Choroid plexus epithelial cell (primary cell): ENCODE data around the gene WWOX.

Source experiments
- DNase-seq: peaks from one replicate; pipeline ENCODE4 v3.0.0-alpha.2; 2010; ENCODE audit warnings: low read depth
- H3K4me3 ChIP-seq: 2 replicates; pipeline ENCODE4 v1.5.1; 2011; ENCODE audit warnings: low read depth, mild to moderate bottlenecking, control low read depth, low read length, moderate library complexity
- TF ChIP-seq, protein P1 (sequence below): conservative IDR thresholded peaks from 2 replicates; pipeline ENCODE4 v1.5.1; 2011; ENCODE audit warnings: low read depth, mild to moderate bottlenecking, control low read depth, inconsistent platforms, low read length, moderate library complexity

The WWOX gene

GRCh38 chr16:78390508-78391324, 291.3 kb downstream of the WWOX start:
- no peak for DNase-seq
- TF ChIP-seq, protein P1, sequence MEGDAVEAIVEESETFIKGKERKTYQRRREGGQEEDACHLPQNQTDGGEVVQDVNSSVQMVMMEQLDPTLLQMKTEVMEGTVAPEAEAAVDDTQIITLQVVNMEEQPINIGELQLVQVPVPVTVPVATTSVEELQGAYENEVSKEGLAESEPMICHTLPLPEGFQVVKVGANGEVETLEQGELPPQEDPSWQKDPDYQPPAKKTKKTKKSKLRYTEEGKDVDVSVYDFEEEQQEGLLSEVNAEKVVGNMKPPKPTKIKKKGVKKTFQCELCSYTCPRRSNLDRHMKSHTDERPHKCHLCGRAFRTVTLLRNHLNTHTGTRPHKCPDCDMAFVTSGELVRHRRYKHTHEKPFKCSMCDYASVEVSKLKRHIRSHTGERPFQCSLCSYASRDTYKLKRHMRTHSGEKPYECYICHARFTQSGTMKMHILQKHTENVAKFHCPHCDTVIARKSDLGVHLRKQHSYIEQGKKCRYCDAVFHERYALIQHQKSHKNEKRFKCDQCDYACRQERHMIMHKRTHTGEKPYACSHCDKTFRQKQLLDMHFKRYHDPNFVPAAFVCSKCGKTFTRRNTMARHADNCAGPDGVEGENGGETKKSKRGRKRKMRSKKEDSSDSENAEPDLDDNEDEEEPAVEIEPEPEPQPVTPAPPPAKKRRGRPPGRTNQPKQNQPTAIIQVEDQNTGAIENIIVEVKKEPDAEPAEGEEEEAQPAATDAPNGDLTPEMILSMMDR: no peak
- no peak overlapping the region for H3K4me3 ChIP-seq

DNA sequence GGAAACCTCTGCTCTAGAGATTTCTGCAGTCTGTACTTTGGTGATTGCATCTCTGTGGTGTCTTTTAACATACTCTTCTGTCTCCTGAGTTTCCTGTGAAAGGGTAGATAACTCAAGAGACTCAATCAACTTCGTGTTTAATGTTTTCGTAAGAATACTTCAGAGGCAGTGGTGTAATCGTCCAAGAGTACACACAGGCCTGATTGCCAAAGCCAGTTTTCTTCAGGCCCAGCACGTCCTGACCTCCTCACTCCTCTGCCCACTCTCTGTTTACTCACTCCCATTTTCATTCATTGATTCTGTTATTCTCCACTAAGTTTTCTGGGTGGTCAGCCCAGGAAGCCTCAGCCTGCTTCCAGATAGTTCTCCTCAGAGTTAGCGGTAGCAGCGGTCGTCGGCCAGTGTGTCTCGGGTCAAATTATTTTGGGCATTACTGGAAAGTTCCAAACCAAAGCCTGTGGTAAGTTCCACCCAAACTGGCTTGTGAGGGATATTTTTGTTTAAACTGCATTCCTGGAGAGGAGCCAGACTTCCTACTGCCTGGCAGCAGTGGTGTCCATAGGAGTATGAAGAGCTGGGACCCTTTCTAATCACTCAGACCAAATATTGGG, 293.2 kb downstream of the WWOX start:
- H3K4me3 ChIP-seq: no peak overlapping the region
- TF ChIP-seq, protein P1: no peak
- no peak for DNase-seq

DNA sequence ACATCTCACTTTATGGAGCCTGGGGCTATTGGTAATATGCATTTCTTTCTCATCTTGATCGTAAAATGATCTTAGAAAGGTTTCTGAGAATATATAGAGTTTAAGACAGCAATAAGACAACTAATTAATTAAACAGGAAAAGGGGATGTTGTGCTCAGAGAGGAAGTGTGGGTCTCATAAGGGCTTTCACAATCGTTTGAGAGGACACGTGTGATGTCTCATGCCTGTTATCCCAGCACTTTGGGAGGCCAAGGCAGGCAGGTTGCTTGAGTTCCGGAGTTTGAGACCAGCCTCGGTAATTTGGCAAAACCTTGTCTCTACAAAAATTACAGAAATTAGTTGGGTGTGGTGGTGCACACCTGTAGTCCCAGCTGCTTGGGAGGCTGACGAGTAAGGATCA, 295.6 kb downstream of the WWOX start:
- TF ChIP-seq, protein P1: no peak

GRCh38 chr16:78396046-78396445, 296.6 kb downstream of the WWOX start:
- no peak for DNase-seq
- TF ChIP-seq, protein P1: no peak
- H3K4me3 ChIP-seq: no peak overlapping the region

More for the DNA sequence above, 295.6 kb downstream of the WWOX start:
- no peak overlapping the region for H3K4me3 ChIP-seq
- DNase-seq: no peak

- TF ChIP-seq, protein P1: no peak
- no peak for DNase-seq
- H3K4me3 ChIP-seq: no peak overlapping the region
Measured at GRCh38 chr16:78396673-78397072, 297.2 kb downstream of the WWOX start.

DNA sequence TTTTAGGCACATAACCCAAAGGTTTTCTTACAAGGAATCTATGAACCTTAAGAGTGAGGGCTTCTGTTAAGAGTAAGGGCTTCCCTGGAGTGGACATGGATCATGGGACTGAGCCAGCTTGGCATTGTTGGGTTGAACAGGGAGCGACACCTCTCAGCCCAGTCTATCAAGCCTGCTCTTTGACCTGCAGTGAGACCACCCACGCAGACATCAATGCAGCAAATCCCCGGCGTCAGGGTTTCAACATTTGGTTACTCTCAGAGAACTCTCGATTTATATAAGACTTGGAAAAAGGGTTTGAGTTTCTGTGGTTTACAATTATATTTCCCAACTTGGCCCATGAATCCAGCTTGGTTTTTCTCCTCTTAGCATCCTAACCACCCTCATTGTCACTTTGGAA, 299.9 kb downstream of the WWOX start:
- no peak overlapping the region for H3K4me3 ChIP-seq
- DNase-seq: no peak
- TF ChIP-seq, protein P1: no peak
